ENCODE measurements around the gene CCDC85C. TPM values are rescaled to one million over a fixed set of nuclear protein-coding genes. Genes with fewer than 3 reads are reported as not detected.
A peak's percentile ranks its signal among the peaks of the same experiment; 100 is the strongest.

The CCDC85C gene
- total and polyA plus RNA-seq, 2 experiments from 2014 or later, result 4.5 to 24.9 TPM

- Histone ChIP-seq H3K9me2 (ENCODE audit: insufficient read depth) (no peaks in the 10 kb centered on the region), H3K27ac (ENCODE audit: low read depth) (peak overlapping the region; percentile 52; the same call in 1 of the 2 replicates), H4K20me1 (replicated peaks; ENCODE audit: insufficient read depth) (peaks cover 57% of the 10 kb centered on the region), H3K4me2 (no peak overlapping the region), H3K4me1 (ENCODE audit: insufficient read depth) (peaks cover 27% of the 10 kb centered on the region), H3K4me3 (no peak overlapping the region), H3K27me3 (ENCODE audit: insufficient read depth) (no peaks in the 10 kb centered on the region), H3F3A (replicated peaks; ENCODE audit: low read depth) (0 out of 2 replicates have a peak, but pooled peaks cover 6% of the 10 kb centered on the region), H2AFZ (no peak overlapping the region), H3K36me3 (ENCODE audit: insufficient read depth) (no peaks in the 10 kb centered on the region), H3K79me2 (replicated peaks; ENCODE audit: insufficient read depth) (peaks cover 99% of the 10 kb centered on the region)
- Mint-ChIP-seq H3K27me3 (ENCODE audit: insufficient read depth, low read depth, poor library complexity) (peaks cover 2% of the 10 kb centered on the region), H3K4me3 (no peak overlapping the region), H3K27ac (peak overlapping the region; percentile 42), H3K9me3 (no peaks in the 10 kb centered on the region), H3K36me3 (ENCODE audit: low read depth) (no peaks in the 10 kb centered on the region), H3K4me1 (peaks cover 42% of the 10 kb centered on the region)
- DNase-seq (ENCODE audit: low spot score) (peak; percentile 28), ATAC-seq (peak; percentile 28)
- no peak for TF ChIP-seq CREB1 (CRISPR knock-in tag; IDR thresholded peaks at IDR 0.05; ENCODE audit: low read depth)
- TF ChIP-seq NANOG (IDR thresholded peaks at IDR 0.05; ENCODE audit: borderline replicate concordance), result no peak
- no peak for TF ChIP-seq ZNF114 (CRISPR knock-in tag; IDR thresholded peaks at IDR 0.05)
- TF ChIP-seq ZNF462 (CRISPR knock-in tag; IDR thresholded peaks at IDR 0.05), result no peak
- no peak for TF ChIP-seq REST (IDR thresholded peaks at IDR 0.05; ENCODE audit: unreplicated experiment)
- no peak for TF ChIP-seq ZNF331 (CRISPR knock-in tag; IDR thresholded peaks at IDR 0.05; ENCODE audit: low read depth)
- TF ChIP-seq, protein P1, sequence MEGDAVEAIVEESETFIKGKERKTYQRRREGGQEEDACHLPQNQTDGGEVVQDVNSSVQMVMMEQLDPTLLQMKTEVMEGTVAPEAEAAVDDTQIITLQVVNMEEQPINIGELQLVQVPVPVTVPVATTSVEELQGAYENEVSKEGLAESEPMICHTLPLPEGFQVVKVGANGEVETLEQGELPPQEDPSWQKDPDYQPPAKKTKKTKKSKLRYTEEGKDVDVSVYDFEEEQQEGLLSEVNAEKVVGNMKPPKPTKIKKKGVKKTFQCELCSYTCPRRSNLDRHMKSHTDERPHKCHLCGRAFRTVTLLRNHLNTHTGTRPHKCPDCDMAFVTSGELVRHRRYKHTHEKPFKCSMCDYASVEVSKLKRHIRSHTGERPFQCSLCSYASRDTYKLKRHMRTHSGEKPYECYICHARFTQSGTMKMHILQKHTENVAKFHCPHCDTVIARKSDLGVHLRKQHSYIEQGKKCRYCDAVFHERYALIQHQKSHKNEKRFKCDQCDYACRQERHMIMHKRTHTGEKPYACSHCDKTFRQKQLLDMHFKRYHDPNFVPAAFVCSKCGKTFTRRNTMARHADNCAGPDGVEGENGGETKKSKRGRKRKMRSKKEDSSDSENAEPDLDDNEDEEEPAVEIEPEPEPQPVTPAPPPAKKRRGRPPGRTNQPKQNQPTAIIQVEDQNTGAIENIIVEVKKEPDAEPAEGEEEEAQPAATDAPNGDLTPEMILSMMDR (conservative IDR thresholded peaks at IDR 0.05; ENCODE audit: low read depth in 2 of 2), result no peak
- TF ChIP-seq EZH2phosphoT487 (IDR thresholded peaks at IDR 0.05; ENCODE audit: unreplicated experiment), result no peak
- no peak for TF ChIP-seq ETS1 (IDR thresholded peaks at IDR 0.05)
- no peak for TF ChIP-seq POLR2AphosphoS5 (IDR thresholded peaks at IDR 0.05; ENCODE audit: low read depth)
- no peak for TF ChIP-seq JUNB (IDR thresholded peaks at IDR 0.05; ENCODE audit: unreplicated experiment)
- no peak for TF ChIP-seq STAT1 (IDR thresholded peaks at IDR 0.05; ENCODE audit: unreplicated experiment)
- TF ChIP-seq EZH2 (IDR thresholded peaks at IDR 0.05; ENCODE audit: low read depth, unreplicated experiment), result no peak
Observed at GRCh38 chr14:99475179-99475578, 128.8 kb downstream of the CCDC85C start.
